SHP77 treated with DMSO at 0.1 percent for 48 hours (cell line): ENCODE measurements around the gene CCBE1.
"Not testable (repeated sequence)": the region's sequence is repeated elsewhere in the genome, so short reads cannot be mapped to it uniquely, and the experiment has no call there.

ENCODE experiments used
- DNase-seq: peaks from one replicate; lab custom pipeline; 2025; lab: John Stamatoyannopoulos, UW

CCBE1 gene

GRCh38 chr18:59715445-59715844 lies 18.2 kb upstream of the CCBE1 start:
- DNase-seq: no peak

GRCh38 chr18:59714096-59714495 lies 16.9 kb upstream of the CCBE1 start:
- not testable (repeated sequence) for DNase-seq

DNA sequence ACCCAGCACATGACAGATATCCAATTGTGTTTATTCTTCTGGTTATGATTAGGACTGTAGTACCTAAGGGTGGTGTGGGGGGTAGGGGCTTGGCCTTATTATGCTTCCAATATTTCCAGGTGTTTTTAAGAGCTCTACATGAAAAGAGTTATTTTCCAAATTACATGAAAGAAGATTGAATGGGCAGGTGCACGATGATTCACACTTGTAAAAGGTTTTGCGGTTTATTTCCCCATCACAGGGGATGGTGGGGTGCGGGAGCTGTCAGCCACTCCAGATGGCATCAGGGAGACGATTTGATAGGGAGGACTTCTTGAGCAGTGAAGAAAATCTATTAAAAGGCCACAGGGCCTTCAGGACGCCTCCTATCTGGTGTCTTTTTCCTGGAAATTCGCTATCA lies 15.1 kb upstream of the CCBE1 start:
- DNase-seq: no peak

- DNase-seq: no peak
Measured at GRCh38 chr18:59708988-59709387, 11.8 kb upstream of the CCBE1 start.

DNA sequence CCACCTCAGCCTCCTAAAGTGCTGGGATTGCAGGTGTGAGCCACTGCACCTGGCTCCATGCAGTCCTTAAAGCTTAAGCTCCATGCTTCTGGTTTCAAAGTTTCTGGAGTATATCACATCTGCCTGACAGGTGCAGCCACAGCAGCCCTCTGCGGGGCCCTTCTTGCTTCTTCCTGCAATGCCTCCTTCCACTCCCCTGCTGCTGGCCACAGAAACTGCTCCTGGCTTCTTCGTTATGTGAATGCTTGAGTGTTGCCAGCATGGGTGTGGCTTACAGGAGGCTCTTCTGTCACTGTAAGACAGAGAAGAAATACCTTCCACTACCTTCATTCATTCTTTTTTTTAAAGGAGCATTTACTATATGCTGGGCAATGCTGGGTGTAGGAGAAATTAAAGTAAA lies 10.1 kb upstream of the CCBE1 start:
- DNase-seq: no peak

DNA sequence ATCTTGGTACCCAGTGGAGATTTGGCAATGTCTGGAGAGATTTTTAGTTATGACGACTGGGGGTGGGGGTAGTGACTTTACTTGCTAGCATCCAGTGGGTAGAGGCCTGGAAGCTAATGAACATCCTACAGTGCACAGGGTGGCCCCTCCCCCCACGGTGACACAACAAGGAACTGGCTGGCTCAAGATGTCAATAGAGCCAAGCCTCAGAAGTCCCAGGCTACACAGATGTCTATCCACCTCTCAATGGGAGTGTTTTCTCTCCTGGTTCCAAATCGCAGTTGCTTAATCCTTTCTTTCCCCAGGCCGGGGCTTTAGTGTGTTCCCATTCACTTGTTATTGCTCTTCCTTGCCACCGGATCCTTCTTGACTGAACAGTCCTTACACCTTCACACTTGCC lies 9.3 kb upstream of the CCBE1 start:
- no peak for DNase-seq

DNA sequence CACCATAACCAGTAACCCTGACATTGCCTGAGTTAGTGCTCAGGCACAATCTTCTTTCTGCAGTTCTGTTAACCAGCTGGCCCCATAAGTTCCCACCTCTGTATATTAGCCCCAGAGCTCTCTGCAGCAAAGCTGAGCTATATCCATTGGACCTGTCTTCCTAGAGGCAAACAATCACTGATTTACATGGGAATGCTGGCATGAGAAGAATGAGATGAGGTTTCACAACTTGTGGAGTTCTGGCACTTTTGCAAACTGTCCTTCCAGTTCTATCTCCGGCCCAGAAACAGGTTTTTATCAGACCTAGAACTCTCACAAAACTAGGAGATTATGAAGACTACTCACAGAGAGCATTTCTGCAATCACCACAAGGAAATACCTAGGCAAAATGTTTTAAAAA lies 7.9 kb upstream of the CCBE1 start:
- no peak for DNase-seq

DNA sequence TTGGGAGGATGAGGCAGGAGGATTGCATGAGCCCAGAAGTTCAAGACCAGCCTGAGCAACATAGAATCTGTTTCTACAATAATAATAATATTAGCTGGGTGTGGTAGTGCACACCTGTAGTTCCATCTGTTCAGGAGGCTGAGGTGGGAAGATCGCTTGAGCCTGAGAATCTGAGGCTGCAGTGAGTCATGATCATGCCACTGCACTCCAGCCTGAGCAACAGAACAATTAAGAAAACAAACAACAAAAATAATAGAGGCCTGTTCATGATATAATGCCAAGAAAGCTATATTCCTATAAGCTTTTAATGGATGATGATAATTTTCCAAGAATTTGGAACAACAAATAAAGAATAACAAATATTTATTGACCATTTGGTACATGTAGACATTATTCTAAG lies 6.9 kb upstream of the CCBE1 start:
- DNase-seq: no peak

DNA sequence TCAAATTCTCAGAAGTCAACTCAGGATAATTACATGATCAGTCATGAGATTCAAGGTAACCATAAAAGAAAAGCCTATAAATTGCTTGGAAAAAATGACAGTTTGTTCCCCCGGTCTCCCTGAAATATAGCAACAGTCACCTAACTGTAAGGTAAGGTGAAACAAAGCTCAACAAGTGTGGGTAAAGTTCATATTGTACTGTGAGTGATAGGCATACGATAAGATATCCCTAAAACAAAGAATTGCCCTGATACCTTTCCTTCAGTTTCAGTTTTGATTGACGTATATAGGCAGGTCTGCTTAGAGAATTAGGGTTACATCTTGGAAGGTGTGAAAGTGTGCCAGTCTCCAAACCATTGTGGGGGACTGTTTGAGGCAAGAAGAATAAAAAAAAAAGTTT lies 4.0 kb upstream of the CCBE1 start:
- DNase-seq: no peak

DNA sequence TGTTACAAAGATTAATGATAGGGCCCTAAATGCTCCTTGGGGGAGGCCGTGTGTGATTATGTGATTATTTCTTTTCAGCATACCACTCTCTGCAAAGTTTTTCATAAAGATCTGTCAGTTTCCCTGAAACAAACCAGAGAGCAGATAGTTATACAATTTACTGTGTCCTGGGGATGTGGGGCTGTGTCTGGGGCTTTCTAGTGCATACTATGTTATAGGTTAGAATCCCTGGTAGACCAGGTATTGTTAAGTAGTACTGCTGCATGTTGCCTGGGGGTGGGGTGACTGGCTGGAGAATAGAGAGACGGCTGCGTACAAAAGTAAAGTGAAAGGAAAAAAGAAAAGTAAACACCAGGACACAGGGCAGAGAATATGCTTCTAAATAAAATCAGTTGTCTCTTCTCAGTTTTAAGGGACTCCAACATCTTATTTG lies 3.3 kb upstream of the CCBE1 start:
- DNase-seq: no peak

DNA sequence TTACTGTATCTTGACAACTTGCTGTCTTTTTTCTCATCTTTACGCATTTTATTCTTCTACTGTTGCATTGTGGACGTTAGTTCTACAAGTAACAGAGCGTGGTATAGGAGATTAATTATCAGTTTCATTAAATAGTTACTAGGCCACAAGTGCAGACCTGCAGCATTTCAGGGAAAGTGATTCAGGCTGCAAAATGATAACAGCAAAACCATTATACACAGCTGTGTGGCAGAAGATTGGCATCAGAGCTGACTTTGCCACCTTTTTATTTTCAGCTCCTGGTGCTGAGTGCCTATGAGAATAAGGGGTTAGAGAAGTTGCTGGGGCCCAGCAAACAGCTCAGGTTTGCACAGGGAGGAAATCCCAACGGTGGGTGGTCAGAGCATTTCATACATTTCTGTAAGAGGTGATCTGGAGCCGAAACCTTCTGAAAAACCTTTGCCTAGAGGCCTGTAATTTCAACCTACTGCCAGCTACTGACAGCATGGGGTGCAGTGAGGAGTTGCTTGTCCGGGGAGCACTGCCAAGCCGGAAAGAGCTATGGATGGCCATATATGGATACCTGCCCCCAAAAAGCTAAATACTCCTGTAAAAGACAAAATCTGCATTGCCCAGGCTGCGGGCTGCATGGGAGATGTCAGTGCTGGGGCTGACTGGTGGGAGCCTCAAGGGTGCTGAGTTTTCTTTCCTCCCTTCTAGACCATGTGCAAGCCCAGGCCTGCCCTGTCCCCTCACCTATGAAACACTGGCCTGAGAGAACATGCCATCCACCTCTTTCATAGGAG lies 2.7 kb upstream of the CCBE1 start:
- no peak for DNase-seq

GRCh38 chr18:59699061-59699460 lies 1.8 kb upstream of the CCBE1 start:
- no peak for DNase-seq

DNA sequence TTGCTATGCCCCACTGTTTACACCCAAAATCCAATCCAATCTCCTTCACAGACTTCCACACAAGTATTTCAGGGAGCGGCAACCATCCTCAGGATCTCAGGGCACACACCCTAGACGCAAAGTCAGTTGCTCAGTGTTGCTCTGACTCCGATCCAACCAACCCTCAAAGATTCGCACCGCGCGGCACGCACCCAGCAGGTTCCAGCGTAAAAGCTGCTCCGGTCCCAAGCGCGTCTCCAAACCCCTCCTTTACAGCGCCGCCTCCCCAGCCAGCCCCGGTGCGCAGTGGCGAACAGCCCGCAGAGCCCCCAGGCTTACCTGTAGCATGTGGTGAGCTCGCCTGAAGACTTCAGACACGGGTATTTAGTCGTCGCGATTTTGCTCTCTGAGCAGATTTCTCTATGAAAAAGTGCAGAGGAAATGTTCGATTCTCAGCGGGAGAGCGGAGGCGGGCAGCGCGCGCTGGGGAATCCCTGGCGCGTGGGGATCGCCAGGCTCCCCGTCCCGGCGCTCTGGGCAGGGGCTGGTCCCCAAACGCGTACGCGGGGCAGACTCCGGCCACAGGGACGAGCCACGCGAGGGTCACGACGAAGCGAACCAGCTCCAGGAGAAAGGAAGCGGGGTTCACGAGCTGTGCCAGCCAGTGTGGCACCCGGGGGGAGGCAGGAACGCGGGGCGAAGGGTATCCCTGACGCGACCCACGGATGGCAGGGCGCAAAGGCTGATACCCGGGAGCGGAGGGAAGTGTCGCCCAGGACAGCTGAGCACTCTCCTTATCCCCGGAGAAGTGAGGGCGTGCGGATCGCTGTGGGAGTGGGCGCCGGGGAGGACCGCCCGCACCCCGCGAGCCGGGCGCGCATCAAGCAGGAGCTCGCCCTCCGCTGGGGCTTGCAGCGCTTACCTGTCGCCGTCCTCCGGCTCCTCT lies 650 bp downstream of the CCBE1 start:
- no peak for DNase-seq

- no peak for DNase-seq
Measured at GRCh38 chr18:59695551-59695950, 1.7 kb downstream of the CCBE1 start.

GRCh38 chr18:59694824-59695223 lies 2.4 kb downstream of the CCBE1 start:
- no peak for DNase-seq

DNA sequence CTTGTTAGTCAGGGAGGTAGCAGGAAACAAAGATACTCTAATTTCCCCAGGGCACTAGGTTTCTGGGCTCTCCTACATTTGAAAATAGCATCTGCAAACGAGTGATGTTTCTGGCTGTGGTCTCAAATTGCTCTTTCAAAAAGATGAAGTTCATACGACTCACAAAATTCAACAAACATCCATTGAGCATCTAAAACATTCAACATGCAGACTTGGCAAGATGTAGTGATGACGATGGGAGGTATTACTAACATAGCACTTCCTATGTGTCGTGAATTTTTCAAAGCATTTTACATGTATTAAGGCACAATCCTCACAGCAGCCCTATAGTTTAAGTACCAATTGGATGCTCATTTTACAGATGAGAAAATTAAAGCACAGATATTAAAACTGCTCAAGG lies 5.2 kb downstream of the CCBE1 start:
- no peak for DNase-seq

DNA sequence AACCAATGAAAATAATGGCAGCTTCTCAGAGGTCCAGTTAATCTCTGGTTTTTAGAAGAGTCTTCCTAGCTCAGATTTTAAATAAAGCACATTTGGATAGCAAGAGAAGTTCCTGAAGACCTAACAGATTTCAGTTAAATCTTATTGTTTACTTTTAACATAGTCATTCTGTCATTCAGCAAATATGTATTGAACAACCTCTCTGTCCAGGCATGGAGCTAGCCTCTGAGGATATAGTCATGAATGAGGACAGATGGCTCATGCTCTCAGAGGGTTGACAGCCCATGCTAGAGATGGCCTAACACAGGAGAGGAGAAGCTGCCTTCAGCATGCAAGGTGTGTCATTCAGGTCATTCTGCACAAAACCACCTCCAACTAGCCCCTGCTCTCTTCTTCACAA lies 6.2 kb downstream of the CCBE1 start:
- peak; percentile 64 for DNase-seq

DNA sequence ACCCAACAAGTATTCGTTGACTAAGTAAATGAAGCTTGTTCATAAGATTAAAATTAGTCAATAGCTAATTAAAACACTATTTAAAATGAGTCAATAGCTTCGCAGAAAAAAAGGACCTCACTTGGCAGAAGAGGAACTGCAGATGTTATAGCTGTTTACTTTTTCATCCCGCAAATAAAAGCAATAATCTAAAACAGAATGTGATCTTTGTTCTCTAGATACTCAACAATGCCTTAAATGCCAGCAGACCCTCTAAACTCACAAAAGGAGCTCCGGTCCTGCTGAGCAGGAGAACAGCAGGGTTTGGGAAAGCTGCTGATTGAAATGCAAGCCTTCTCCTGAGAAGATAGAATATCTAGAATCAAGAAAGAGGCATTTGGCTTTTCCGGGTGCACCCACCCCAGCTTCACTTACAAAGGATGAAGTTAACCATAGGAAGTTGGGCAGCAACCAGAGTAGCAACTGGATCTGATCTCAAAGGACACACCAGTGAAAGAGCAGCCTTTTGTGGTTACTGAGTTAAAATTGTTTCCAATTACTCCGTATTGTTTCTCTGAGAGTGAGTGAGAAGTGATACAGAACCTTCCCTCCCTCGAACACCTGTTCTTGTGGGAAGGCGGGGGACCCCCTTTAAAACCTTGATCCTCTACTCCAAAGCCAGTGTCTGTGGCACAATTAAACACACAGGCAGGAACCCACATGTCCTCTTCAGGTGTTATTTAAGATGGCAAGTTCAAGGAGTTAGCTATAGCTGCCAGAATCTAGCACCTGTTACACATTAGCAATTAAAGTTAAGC lies 6.8 kb downstream of the CCBE1 start:
- DNase-seq: no peak

DNA sequence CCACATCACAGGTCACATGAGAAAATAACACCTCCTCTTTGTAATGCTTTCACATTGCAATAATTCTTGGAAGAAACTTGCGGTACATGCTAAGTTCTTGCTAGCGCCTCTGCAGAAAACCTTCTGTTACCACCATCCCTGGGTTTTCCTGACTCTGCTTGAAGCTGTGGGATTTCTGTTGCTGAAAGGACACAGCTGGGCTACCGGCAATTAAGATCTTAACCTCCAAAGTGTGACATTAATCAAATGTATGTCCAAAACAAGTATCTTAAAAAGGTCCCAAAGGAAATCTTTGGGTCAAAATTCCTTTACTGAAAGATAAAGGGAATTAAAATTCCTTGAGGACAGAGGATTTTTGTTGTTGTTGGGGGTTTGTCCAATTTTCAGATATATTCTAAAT lies 7.5 kb downstream of the CCBE1 start:
- DNase-seq: no peak

- no peak for DNase-seq
Measured at GRCh38 chr18:59686260-59686659, 11.0 kb downstream of the CCBE1 start.

GRCh38 chr18:59685501-59685900 lies 11.7 kb downstream of the CCBE1 start:
- no peak for DNase-seq

GRCh38 chr18:59684777-59685176 lies 12.4 kb downstream of the CCBE1 start:
- DNase-seq: no peak
